ENCODE measurements around the gene IRF2BP1. TPM values are rescaled to one million over a fixed set of nuclear protein-coding genes. Genes with fewer than 3 reads are reported as not detected.

Gene IRF2BP1
- total and polyA plus RNA-seq, 2 donors: 18.2 to 30.2 TPM

DNA sequence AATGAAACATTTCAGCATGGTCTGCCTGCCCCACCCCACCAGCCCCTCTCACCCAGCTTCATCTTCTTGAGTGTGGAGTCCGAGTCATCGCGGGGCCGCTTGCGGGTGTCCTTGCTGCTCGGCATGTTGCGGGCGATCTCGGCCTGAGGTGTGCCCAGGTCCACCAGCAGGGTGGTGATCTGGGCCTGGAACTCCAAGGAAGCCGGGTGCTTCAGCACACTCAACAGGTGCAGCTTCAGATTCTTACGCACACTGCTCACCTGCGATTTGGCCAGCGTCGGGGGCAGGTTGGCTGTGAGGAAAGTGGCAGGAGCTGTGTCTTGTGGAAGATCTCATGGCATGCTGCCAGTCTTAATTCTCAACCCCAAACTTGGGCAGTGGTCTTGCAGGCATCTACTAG, 43.7 kb downstream of the IRF2BP1 start:
- DNase-seq (ENCODE audit: extremely low spot score): no peak
- peaks cover 12% of the 10 kb centered on the region for H3K36me3 ChIP-seq (ENCODE audit: insufficient read depth)
- 95% methylated on average over 14 of the region's 14 CpGs for WGBS
- no peak overlapping the region for H3K27ac ChIP-seq (ENCODE audit: low read depth)
- no peaks in the 10 kb centered on the region for H3K4me1 ChIP-seq (ENCODE audit: insufficient read depth)
- H3K4me3 ChIP-seq (ENCODE audit: low read depth, low read length): no peak overlapping the region

DNA sequence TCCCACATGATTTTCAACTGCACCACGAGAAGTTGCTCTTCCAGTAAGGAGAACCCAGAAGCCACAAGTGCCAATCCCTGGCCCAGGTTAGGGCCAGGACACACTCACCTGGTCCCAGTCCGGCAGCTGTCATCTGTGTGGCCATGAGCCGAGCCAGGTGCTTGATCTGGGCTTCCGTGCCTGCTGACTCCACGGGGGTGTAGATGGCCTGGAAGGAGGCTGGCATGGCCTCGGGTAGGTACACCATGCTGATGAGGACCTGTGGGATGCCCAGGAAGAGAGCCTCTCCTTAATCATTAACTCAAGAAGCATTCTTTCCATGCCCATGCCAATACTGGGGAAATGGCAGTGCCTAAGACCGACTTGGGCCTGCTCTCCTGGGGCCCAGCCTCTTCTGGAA, 51.0 kb downstream of the IRF2BP1 start:
- Histone ChIP-seq H3K4me1 (ENCODE audit: insufficient read depth) (no peaks in the 10 kb centered on the region), H3K36me3 (ENCODE audit: insufficient read depth) (peaks cover 28% of the 10 kb centered on the region), H3K27ac (ENCODE audit: low read depth) (no peak overlapping the region), H3K4me3 (ENCODE audit: low read depth, low read length) (no peak overlapping the region)
- no peak for DNase-seq (ENCODE audit: extremely low spot score)
- 91% methylated on average over 7 of the region's 7 CpGs for WGBS

Other genes with a start within 250 kb of the IRF2BP1 start
- gene EML2, start 246.7 kb downstream of the IRF2BP1 start, total RNA-seq: 16.9 TPM
- gene EML2, start 246.7 kb downstream of the IRF2BP1 start, polyA plus RNA-seq: 41.2 TPM
- gene GIPR, start 217.9 kb downstream of the IRF2BP1 start, total RNA-seq: 0.26 TPM
- gene GIPR, start 217.9 kb downstream of the IRF2BP1 start, polyA plus RNA-seq: 0.70 TPM
- gene SNRPD2, start 194.2 kb downstream of the IRF2BP1 start, total RNA-seq: 177 TPM
- 340 TPM for gene SNRPD2, start 194.2 kb downstream of the IRF2BP1 start, polyA plus RNA-seq
- 2.4 TPM for gene QPCTL, start 193.5 kb downstream of the IRF2BP1 start, total RNA-seq
- 7.0 TPM for gene QPCTL, start 193.5 kb downstream of the IRF2BP1 start, polyA plus RNA-seq
- 4.3 TPM for gene FBXO46, start 155.2 kb downstream of the IRF2BP1 start, total RNA-seq
- gene FBXO46, start 155.2 kb downstream of the IRF2BP1 start, polyA plus RNA-seq: 11.0 TPM
- not detected for gene MEIOSIN, start 152.7 kb downstream of the IRF2BP1 start, total RNA-seq
- not detected for gene MEIOSIN, start 152.7 kb downstream of the IRF2BP1 start, polyA plus RNA-seq
- 10.4 TPM for gene SIX5, start 116.9 kb downstream of the IRF2BP1 start, total RNA-seq
- gene SIX5, start 116.9 kb downstream of the IRF2BP1 start, polyA plus RNA-seq: 51.1 TPM
- 49.4 TPM for gene DMPK, start 103.7 kb downstream of the IRF2BP1 start, total RNA-seq
- gene DMPK, start 103.7 kb downstream of the IRF2BP1 start, polyA plus RNA-seq: 223 TPM
- gene DMWD, start 93.3 kb downstream of the IRF2BP1 start, total RNA-seq: 24.7 TPM
- 43.7 TPM for gene DMWD, start 93.3 kb downstream of the IRF2BP1 start, polyA plus RNA-seq
- gene RSPH6A, start 70.8 kb downstream of the IRF2BP1 start, total RNA-seq: not detected
- gene RSPH6A, start 70.8 kb downstream of the IRF2BP1 start, polyA plus RNA-seq: not detected
- 22.5 TPM for gene SYMPK, start 23.0 kb downstream of the IRF2BP1 start, total RNA-seq
- gene SYMPK, start 23.0 kb downstream of the IRF2BP1 start, polyA plus RNA-seq: 38.9 TPM
- not detected for gene FOXA3, start 21.8 kb downstream of the IRF2BP1 start, total RNA-seq
- 0.11 TPM for gene FOXA3, start 21.8 kb downstream of the IRF2BP1 start, polyA plus RNA-seq
- gene MYPOP, start 16.5 kb upstream of the IRF2BP1 start, total RNA-seq: 1.3 TPM
- 8.2 TPM for gene MYPOP, start 16.5 kb upstream of the IRF2BP1 start, polyA plus RNA-seq
- gene NANOS2, start 28.6 kb upstream of the IRF2BP1 start, total RNA-seq: not detected
- not detected for gene NANOS2, start 28.6 kb upstream of the IRF2BP1 start, polyA plus RNA-seq
- gene NOVA2, start 87.7 kb upstream of the IRF2BP1 start, total RNA-seq: 1.2 TPM
- 2.2 TPM for gene NOVA2, start 87.7 kb upstream of the IRF2BP1 start, polyA plus RNA-seq
- gene CCDC61, start 109.3 kb upstream of the IRF2BP1 start, total RNA-seq: 3.2 TPM
- 19.6 TPM for gene CCDC61, start 109.3 kb upstream of the IRF2BP1 start, polyA plus RNA-seq
- not detected for gene PGLYRP1, start 136.9 kb upstream of the IRF2BP1 start, total RNA-seq
- gene PGLYRP1, start 136.9 kb upstream of the IRF2BP1 start, polyA plus RNA-seq: 0.18 TPM
- gene IGFL4, start 154.9 kb upstream of the IRF2BP1 start, total RNA-seq: 0.21 TPM
- not detected for gene IGFL4, start 154.9 kb upstream of the IRF2BP1 start, polyA plus RNA-seq
- not detected for gene IGFL3, start 238.5 kb upstream of the IRF2BP1 start, total RNA-seq
- gene IGFL3, start 238.5 kb upstream of the IRF2BP1 start, polyA plus RNA-seq: not detected

Data from urinary bladder (tissue), 4 donors.